Neural progenitor cell (in vitro differentiated cells): ENCODE results near the gene CTDNEP1. TPM values are rescaled to one million over a fixed set of nuclear protein-coding genes. Genes with fewer than 3 reads are reported as not detected.

Experiments used
- DNase-seq: peaks from one replicate; pipeline ENCODE4 v3.0.0-alpha.2; 2016; ENCODE audit warnings: low spot score
- H2AFZ ChIP-seq: fragments of 200-600 bp; sonication (generic); replicated peaks from 2 replicates; pipeline ENCODE4 v1.6.1; 2016; ENCODE audit warnings: antibody characterized with exemption
- H3F3A ChIP-seq: fragments of 200-600 bp; sonication (generic); 2 replicates; pipeline ENCODE4 v1.6.1; 2016; ENCODE audit warnings: antibody characterized with exemption, low read depth
- H3K27ac ChIP-seq: fragments of 200-600 bp; sonication (generic); 2 replicates; pipeline ENCODE4 v1.5.1; 2016; ENCODE audit warnings: mild to moderate bottlenecking
- H3K27me3 ChIP-seq: fragments of 200-600 bp; sonication (generic); 2 replicates; pipeline ENCODE4 v1.6.1; 2016; ENCODE audit warnings: mild to moderate bottlenecking, moderate library complexity
- H3K36me3 ChIP-seq: fragments of 200-600 bp; sonication (generic); 2 replicates; pipeline ENCODE4 v1.5.1; 2016
- H3K4me1 ChIP-seq: fragments of 200-600 bp; sonication (generic); 2 replicates; pipeline ENCODE4 v1.6.1; 2016; ENCODE audit warnings: mixed run types
- H3K4me2 ChIP-seq: fragments of 200-600 bp; sonication (generic); 2 replicates; pipeline ENCODE4 v1.6.1; 2016
- H3K4me3 ChIP-seq: fragments of 200-600 bp; sonication (generic); 2 replicates; pipeline ENCODE4 v1.5.1; 2016
- H3K79me2 ChIP-seq: fragments of 200-600 bp; sonication (generic); 2 replicates; pipeline ENCODE4 v1.6.1; 2016; ENCODE audit warnings: low read depth
- H3K9ac ChIP-seq: fragments of 200-600 bp; sonication (generic); 2 replicates; pipeline ENCODE4 v1.6.1; 2016
- H3K9me3 ChIP-seq: fragments of 200-600 bp; sonication (generic); 2 replicates; pipeline ENCODE4 v1.5.1; 2016; ENCODE audit warnings: low read depth
- H4K20me1 ChIP-seq: fragments of 200-600 bp; sonication (generic); 2 replicates; pipeline ENCODE4 v1.6.1; 2016; ENCODE audit warnings: low read depth
- H3K27ac Mint-ChIP-seq: 3 replicates; pipeline ENCODE4 v1.8.0; 2021; ENCODE audit warnings: mixed read lengths
- H3K27me3 Mint-ChIP-seq: 2 replicates; pipeline ENCODE4 v1.8.0; 2022; ENCODE audit warnings: low read depth, mild to moderate bottlenecking, inconsistent platforms, moderate library complexity, mixed read lengths; ENCODE audit not compliant: insufficient read depth
- H3K36me3 Mint-ChIP-seq: 3 replicates; pipeline ENCODE4 v1.8.0; 2021; ENCODE audit warnings: mixed read lengths
- H3K4me1 Mint-ChIP-seq: 3 replicates; pipeline ENCODE4 v1.8.0; 2021; ENCODE audit warnings: mixed read lengths
- H3K4me3 Mint-ChIP-seq: 3 replicates; pipeline ENCODE4 v1.8.0; 2021; ENCODE audit warnings: mild to moderate bottlenecking, moderate library complexity, mixed read lengths
- H3K9me3 Mint-ChIP-seq: 3 replicates; pipeline ENCODE4 v1.8.0; 2020; ENCODE audit warnings: mixed read lengths
- CTCF ChIP-seq: fragments of 200-600 bp; sonication (generic); IDR thresholded peaks from 2 replicates; pipeline ENCODE4 v1.5.1; 2017; ENCODE audit warnings: antibody characterized with exemption, mild to moderate bottlenecking
- EZH2 ChIP-seq: fragments of 200-600 bp; sonication (generic); IDR thresholded peaks from 2 replicates; pipeline ENCODE4 v1.6.1; 2017; ENCODE audit warnings: antibody characterized with exemption, mild to moderate bottlenecking, moderate library complexity
- EZH2phosphoT487 ChIP-seq: fragments of 200-600 bp; sonication (generic); IDR thresholded peaks from 2 replicates; pipeline ENCODE4 v1.6.1; 2017; ENCODE audit warnings: antibody characterized with exemption
- total RNA-seq: library from RNA; depleted of rRNA; stranded (reverse); fragments of >200 nt; gene quantifications from 2 replicates; pipeline ENCODE4 v1.2.3, GENCODE V29; 2015; ENCODE audit warnings: low replicate concordance

Gene CTDNEP1
- total RNA-seq, 1 donor from 2014 or later: 46.5 TPM

- H3K9me3 ChIP-seq: no peaks in the 10 kb centered on the region
- peaks cover 14% of the 10 kb centered on the region for H3K4me1 ChIP-seq
- H3K4me2 ChIP-seq: peak within 1 kb of the TSS; percentile 79
- no peak for TF ChIP-seq CTCF
- TF ChIP-seq EZH2phosphoT487: peak; percentile 97
- peak; percentile 97 for TF ChIP-seq EZH2
- H3K36me3 ChIP-seq: no peaks in the 10 kb centered on the region
- H3F3A ChIP-seq: peaks cover 32% of the 10 kb centered on the region
- Mint-ChIP-seq H3K9me3 (no peaks in the 10 kb centered on the region), H3K36me3 (peaks cover 13% of the 10 kb centered on the region), H3K4me3 (peak within 1 kb of the TSS; percentile 71), H3K27me3 (peaks cover 51% of the 10 kb centered on the region), H3K4me1 (peaks cover 8% of the 10 kb centered on the region), H3K27ac (no peak within 1 kb of the TSS)
- H3K27me3 ChIP-seq: peaks cover 49% of the 10 kb centered on the region
- peak within 1 kb of the TSS; percentile 86 for H2AFZ ChIP-seq
- peaks cover 11% of the 10 kb centered on the region for H4K20me1 ChIP-seq
- H3K4me3 ChIP-seq: peak within 1 kb of the TSS; percentile 41
- H3K79me2 ChIP-seq: no peaks in the 10 kb centered on the region
- no peak within 1 kb of the TSS for H3K27ac ChIP-seq
- H3K9ac ChIP-seq: no peak within 1 kb of the TSS
- DNase-seq: peak; percentile 37
These were observed 10.8 kb upstream of the CTDNEP1 start, which contains the start of gene CLDN7 for GRCh38 chr17:7262192-7262934. TSS of gene CLDN7 (minus strand) at chr17:7262478. CDS start at chr17:7262043, 435 bp downstream.

GRCh38 chr17:7261379-7262191, 10.1 kb upstream of the CTDNEP1 start:
- Mint-ChIP-seq H3K4me3 (peak overlapping the region; percentile 71), H3K9me3 (no peaks in the 10 kb centered on the region), H3K27me3 (peaks cover 48% of the 10 kb centered on the region), H3K36me3 (peaks cover 16% of the 10 kb centered on the region), H3K4me1 (peaks cover 8% of the 10 kb centered on the region), H3K27ac (no peak overlapping the region)
- Histone ChIP-seq H3K36me3 (no peaks in the 10 kb centered on the region), H3K4me2 (peak overlapping the region; percentile 79), H3K27me3 (peaks cover 49% of the 10 kb centered on the region), H4K20me1 (peaks cover 11% of the 10 kb centered on the region), H3K9ac (no peak overlapping the region), H3K27ac (no peak overlapping the region), H3K4me3 (peak overlapping the region; percentile 41), H3K79me2 (no peaks in the 10 kb centered on the region), H2AFZ (peak overlapping the region; percentile 81), H3F3A (peaks cover 32% of the 10 kb centered on the region), H3K9me3 (no peaks in the 10 kb centered on the region), H3K4me1 (peaks cover 14% of the 10 kb centered on the region)
- peak; percentile 98 for TF ChIP-seq EZH2phosphoT487
- no peak for TF ChIP-seq CTCF
- peak; percentile 98 for TF ChIP-seq EZH2
- no peak for DNase-seq

GRCh38 chr17:7260651-7261378, 9.3 kb upstream of the CTDNEP1 start:
- no peaks in the 10 kb centered on the region for H3K36me3 ChIP-seq
- H3F3A ChIP-seq: peaks cover 29% of the 10 kb centered on the region
- no peak overlapping the region for H3K27ac ChIP-seq
- DNase-seq: peak; percentile 73
- H3K9me3 Mint-ChIP-seq: no peaks in the 10 kb centered on the region
- H3K4me1 ChIP-seq: peaks cover 14% of the 10 kb centered on the region
- H3K9me3 ChIP-seq: no peaks in the 10 kb centered on the region
- peak overlapping the region; percentile 78 for H3K4me2 ChIP-seq
- peaks cover 8% of the 10 kb centered on the region for H3K4me1 Mint-ChIP-seq
- peak overlapping the region; percentile 70 for H3K4me3 Mint-ChIP-seq
- H3K36me3 Mint-ChIP-seq: peaks cover 20% of the 10 kb centered on the region
- H3K27ac Mint-ChIP-seq: no peak overlapping the region
- H3K27me3 ChIP-seq: peaks cover 49% of the 10 kb centered on the region
- TF ChIP-seq EZH2 (no peak), EZH2phosphoT487 (no peak), CTCF (no peak)
- peak overlapping the region; percentile 81 for H2AFZ ChIP-seq
- H3K79me2 ChIP-seq: no peaks in the 10 kb centered on the region
- peak overlapping the region; percentile 41 for H3K4me3 ChIP-seq
- H3K9ac ChIP-seq: no peak overlapping the region
- peaks cover 48% of the 10 kb centered on the region for H3K27me3 Mint-ChIP-seq
- peaks cover 11% of the 10 kb centered on the region for H4K20me1 ChIP-seq
